SK-N-SH treated with all-trans-retinoic acid at 6 μM for 48 hours (cell line): Measurements from ENCODE around the gene NUP153.

Experiments
- ARNTL ChIP-seq: fragments of 450-650 bp; formaldehyde crosslinking; IDR thresholded peaks from 2 replicates; pipeline ENCODE4 v1.5.0; 2020; ENCODE audit warnings: low read depth, mild to moderate bottlenecking, moderate library complexity, borderline replicate concordance
- PPARA ChIP-seq: fragments of 250-450 bp; sonication (Bioruptor Pico); IDR thresholded peaks from 2 replicates; pipeline ENCODE4 v1.5.0; 2020; ENCODE audit warnings: mild to moderate bottlenecking, borderline replicate concordance

DNA sequence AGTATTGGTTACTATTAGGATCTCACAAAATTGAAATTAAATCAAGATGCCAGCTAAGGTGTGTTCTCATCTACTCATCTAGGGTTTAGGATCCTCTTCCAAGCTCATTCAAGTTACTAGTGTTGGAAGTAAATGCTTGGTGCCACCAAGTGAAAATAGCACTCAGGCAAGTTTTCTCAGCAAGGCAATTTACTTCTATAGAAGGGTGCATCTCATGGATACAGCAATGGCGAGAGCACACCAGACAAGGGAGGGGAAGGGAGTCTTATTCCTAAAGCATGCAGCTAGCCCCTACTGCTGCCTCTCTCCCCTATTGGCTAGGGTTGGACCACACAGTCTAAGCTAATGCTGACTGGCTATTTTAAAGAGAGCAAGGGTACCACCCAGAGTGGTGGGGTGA, 129.7 kb downstream of the NUP153 start:
- no peak for TF ChIP-seq PPARA (CRISPR knock-in tag)
- no peak for TF ChIP-seq ARNTL (CRISPR knock-in tag)
